HCT116 (cell line): ENCODE data around the gene ALK. TPM values are rescaled to one million over a fixed set of nuclear protein-coding genes. Genes with fewer than 3 reads are reported as not detected.

Source experiments
- ATAC-seq: fragments of 200-7000 bp; cut with Tn5 transposase; 2 replicates; pipeline ENCODE4 v1.9.1; 2020; ENCODE audit warnings: mild to moderate bottlenecking, moderate library complexity
- BruUV-seq: library from RNA; stranded (reverse); fragments of 400-500 nt; replicated peaks from 2 replicates; lab custom pipeline; 2021; lab: Mats Ljungman, UMichigan
- CTCF ChIA-PET: fragments of 300-600 bp; sonication (Branson Sonifier 250); formaldehyde crosslinking; loops from one replicate; lab custom pipeline; 2021; ENCODE audit warnings: antibody characterized with exemption; lab: Charles Lee
- POLR2A ChIA-PET: fragments of 300-600, 350-600 bp; sonication (Branson Sonifier 250); formaldehyde crosslinking; loops from one replicate; lab custom pipeline; 2021; ENCODE audit warnings: antibody characterized with exemption; lab: Charles Lee
- RAD21 ChIA-PET, 2 experiments: fragments of 300-600 bp; sonication (Branson Sonifier 250); formaldehyde crosslinking; loops; one replicate each; lab custom pipeline; 2023; ENCODE audit warnings: low total read pairs in 2 of 2; ENCODE audit not compliant: uncharacterized antibody in 2 of 2, unreplicated experiment in 2 of 2, low non-redundant PET in 1 of 2; lab: Charles Lee
- DNase-seq: peaks from one replicate; pipeline ENCODE4 v3.0.0-alpha.2; 2010; ENCODE audit warnings: low read depth, low spot score
- H2AFZ ChIP-seq: fragments of 200-600 bp; shearing (Covaris generic), sonication (generic); 2 replicates; pipeline ENCODE4 v1.6.1; 2017; ENCODE audit warnings: low read depth, mixed run types, mixed read lengths, antibody characterized with exemption, low read length; ENCODE audit not compliant: poor library complexity, severe bottlenecking
- H3K27ac ChIP-seq: 2 replicates; pipeline ENCODE4 v1.5.1; 2012; ENCODE audit warnings: low read depth, low read length
- H3K27me3 ChIP-seq: fragments of 200-600 bp; sonication (generic); 2 replicates; pipeline ENCODE4 v1.6.1; 2016; ENCODE audit warnings: mixed run types, low read length, mixed read lengths; ENCODE audit not compliant: insufficient read depth
- H3K36me3 ChIP-seq, 2 experiments: fragments of 200-500 bp in 1 of 2; fragments of 200-600 bp in 1 of 2; sonication (Bioruptor generic) in 1 of 2; sonication (generic) in 1 of 2; 2 replicates each; pipeline versions ENCODE4 v1.5.1 to v1.6.1; 2014 to 2016; ENCODE audit warnings: low read length in 2 of 2, inconsistent platforms in 1 of 2, mixed read lengths in 1 of 2, mixed run types in 1 of 2; ENCODE audit not compliant: insufficient read depth in 2 of 2, control insufficient read depth in 1 of 2
- H3K4me1 ChIP-seq, 2 experiments: fragments of 200-600 bp in 1 of 2; sonication (generic) in 1 of 2; 2 replicates each; pipeline versions ENCODE4 v1.5.1 to v1.6.1; 2012 to 2017; ENCODE audit warnings: low read length in 2 of 2, inconsistent platforms in 1 of 2, mild to moderate bottlenecking in 1 of 2, mixed read lengths in 1 of 2, mixed run types in 1 of 2, moderate library complexity in 1 of 2; ENCODE audit not compliant: insufficient read depth in 2 of 2, control insufficient read depth in 1 of 2
- H3K4me2 ChIP-seq: fragments of 200-600 bp; sonication (generic); 2 replicates; pipeline ENCODE4 v1.6.1; 2017; ENCODE audit warnings: mixed run types, low read length, mixed read lengths
- H3K4me3 ChIP-seq, 2 experiments: fragments of 200-600 bp in 1 of 2; sonication (generic) in 1 of 2; replicated peaks in 1 of 2; 2 replicates each; pipeline ENCODE4 v1.5.1; 2011 to 2016; ENCODE audit warnings: low read length in 2 of 2, control low read depth in 1 of 2, low read depth in 1 of 2, mild to moderate bottlenecking in 1 of 2, mixed read lengths in 1 of 2, mixed run types in 1 of 2
- H3K79me2 ChIP-seq: fragments of 200-600 bp; sonication (generic); 2 replicates; pipeline ENCODE4 v1.6.1; 2017; ENCODE audit warnings: mild to moderate bottlenecking, mixed run types, low read length, moderate library complexity, mixed read lengths; ENCODE audit not compliant: insufficient read depth
- H3K9ac ChIP-seq: fragments of 200-600 bp; sonication (generic); 2 replicates; pipeline ENCODE4 v1.6.1; 2016; ENCODE audit warnings: low read length, mixed read lengths
- H3K9me2 ChIP-seq: fragments of 200-600 bp; sonication (generic), shearing (Covaris generic); 2 replicates; pipeline ENCODE4 v1.6.1; 2017; ENCODE audit warnings: mixed run types, mild to moderate bottlenecking, moderate library complexity; ENCODE audit not compliant: insufficient read depth
- H3K9me3 ChIP-seq, 2 experiments: fragments of 200-500 bp in 1 of 2; fragments of 200-600 bp in 1 of 2; sonication (Bioruptor generic) in 1 of 2; sonication (generic) in 1 of 2; 2 replicates each; pipeline ENCODE4 v1.6.1; 2014 to 2017; ENCODE audit warnings: low read length in 2 of 2, mixed read lengths in 2 of 2, inconsistent platforms in 1 of 2, low read depth in 1 of 2, mild to moderate bottlenecking in 1 of 2, mixed run types in 1 of 2, moderate library complexity in 1 of 2; ENCODE audit not compliant: control insufficient read depth in 1 of 2, insufficient read depth in 1 of 2
- H4K20me1 ChIP-seq: fragments of 200-600 bp; sonication (generic), shearing (Covaris generic); 2 replicates; pipeline ENCODE4 v1.6.1; 2017; ENCODE audit warnings: mixed run types, mild to moderate bottlenecking, moderate library complexity; ENCODE audit not compliant: insufficient read depth
- CBX3 ChIP-seq: IDR thresholded peaks from 2 replicates; pipeline ENCODE4 v1.6.1; 2012; ENCODE audit warnings: low read depth
- CEBPB ChIP-seq: IDR thresholded peaks from 2 replicates; pipeline ENCODE4 v1.6.1; 2012; ENCODE audit warnings: low read depth
- EGR1 ChIP-seq: IDR thresholded peaks from 2 replicates; pipeline ENCODE4 v1.6.1; 2012; ENCODE audit warnings: low read depth
- ELF1 ChIP-seq: IDR thresholded peaks from 2 replicates; pipeline ENCODE4 v1.6.1; 2012; ENCODE audit warnings: low read depth, borderline replicate concordance
- EZH2 ChIP-seq: fragments of 200-600 bp; sonication (generic); IDR thresholded peaks from 2 replicates; pipeline ENCODE4 v1.6.1; 2017; ENCODE audit warnings: antibody characterized with exemption, mixed run types
- EZH2phosphoT487 ChIP-seq: fragments of 200-600 bp; IDR thresholded peaks from 2 replicates; pipeline ENCODE4 v1.6.1; 2018; ENCODE audit warnings: antibody characterized with exemption, borderline replicate concordance
- FOSL1 ChIP-seq: IDR thresholded peaks from 2 replicates; pipeline ENCODE4 v1.6.1; 2012; ENCODE audit warnings: low read depth
- JUND ChIP-seq: IDR thresholded peaks from 2 replicates; pipeline ENCODE4 v1.6.1; 2012
- POLR2A ChIP-seq: IDR thresholded peaks from 2 replicates; pipeline ENCODE4 v1.7.0; 2011; ENCODE audit warnings: borderline replicate concordance; ENCODE audit not compliant: insufficient read depth, insufficient read length; ENCODE audit errors: extremely low read depth
- RAD21 ChIP-seq: IDR thresholded peaks from 2 replicates; pipeline ENCODE4 v1.6.1; 2012; ENCODE audit warnings: low read depth, mild to moderate bottlenecking
- SIN3A ChIP-seq: IDR thresholded peaks from 2 replicates; pipeline ENCODE4 v1.6.1; 2012; ENCODE audit warnings: low read depth
- SP1 ChIP-seq: IDR thresholded peaks from 2 replicates; pipeline ENCODE4 v1.6.1; 2012; ENCODE audit warnings: low read depth
- SRF ChIP-seq: IDR thresholded peaks from 2 replicates; pipeline ENCODE4 v1.6.1; 2012; ENCODE audit warnings: low read depth
- TCF7L2 ChIP-seq: IDR thresholded peaks from 2 replicates; pipeline ENCODE4 v1.7.0; 2011; ENCODE audit warnings: borderline replicate concordance, inconsistent platforms; ENCODE audit not compliant: insufficient read depth, insufficient read length; ENCODE audit errors: extremely low read depth
- YY1 ChIP-seq: IDR thresholded peaks from 2 replicates; pipeline ENCODE4 v1.6.1; 2011; ENCODE audit warnings: low read length, low read depth, moderate library complexity, mild to moderate bottlenecking; ENCODE audit not compliant: insufficient replicate concordance; ENCODE audit errors: extremely low read depth
- ZFX ChIP-seq: fragments of 450-650 bp; IDR thresholded peaks from 2 replicates; pipeline ENCODE4 v1.6.1; 2017
- intact Hi-C: fragments of 100-400 bp; cut with micrococcal nuclease; formaldehyde crosslinking; loops from 2 replicates; pipeline ENCODE4 v1.10.0; 2022
- total RNA-seq: library from RNA; stranded (reverse); gene quantifications from one replicate; pipeline ENCODE4 v1.2.1, GENCODE V29; 2021; ENCODE audit not compliant: unreplicated experiment
- TF ChIP-seq, protein P1 (sequence below): IDR thresholded peaks from 2 replicates; pipeline ENCODE4 v1.6.1; 2012
- TF ChIP-seq, protein P2 (sequence below): IDR thresholded peaks from 2 replicates; pipeline ENCODE4 v1.6.1; 2012

Gene ALK
- total RNA-seq, 1 experiment from 2014 or later: not detected

DNA sequence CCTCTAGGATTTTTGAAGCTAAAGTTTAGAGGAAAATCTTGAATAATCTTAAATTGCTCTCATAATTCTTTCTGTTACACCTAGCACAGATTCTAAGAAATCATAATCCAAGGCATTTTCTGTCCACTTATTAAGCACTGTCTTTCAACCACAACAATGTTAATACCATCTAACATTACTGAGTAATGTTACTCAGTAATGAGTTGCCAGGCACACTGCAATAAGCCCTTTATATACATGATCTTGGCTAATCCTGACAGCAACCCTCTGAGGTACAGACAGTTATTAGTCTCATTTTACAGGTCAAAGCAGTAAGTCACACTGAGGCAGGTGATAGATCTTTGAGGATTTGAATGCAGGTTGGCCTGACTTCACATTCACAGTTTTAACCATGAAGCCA lies 291.9 kb downstream of the ALK start:
- Histone ChIP-seq H2AFZ (no peak overlapping the region), H3K4me1 (no peaks in the 10 kb centered on the region), H4K20me1 (no peaks in the 10 kb centered on the region), H3K9me2 (no peaks in the 10 kb centered on the region), H3K27ac (no peak overlapping the region), H3K27me3 (peaks cover 69% of the 10 kb centered on the region), H3K9ac (no peak overlapping the region), H3K4me2 (no peak overlapping the region), H3K36me3 (no peaks in the 10 kb centered on the region), H3K9me3 (no peaks in the 10 kb centered on the region), H3K79me2 (no peaks in the 10 kb centered on the region), H3K4me3 (no peak overlapping the region)
- BruUV-seq: no TSS peak
- CTCF ChIA-PET: no interaction called here
- no peak for ATAC-seq
- RAD21 ChIA-PET: no interaction called here
- POLR2A ChIA-PET: no interaction called here
- no peak for DNase-seq
- TF ChIP-seq EZH2 (no peak), EZH2phosphoT487 (no peak), TCF7L2 (no peak), CBX3 (no peak), EGR1 (no peak), RAD21 (no peak), ELF1 (no peak), YY1 (no peak), SRF (no peak), SP1 (no peak), JUND (no peak), CEBPB (no peak), SIN3A (no peak), FOSL1 (no peak), POLR2A (no peak), ZFX (no peak)
- TF ChIP-seq, protein P1, sequence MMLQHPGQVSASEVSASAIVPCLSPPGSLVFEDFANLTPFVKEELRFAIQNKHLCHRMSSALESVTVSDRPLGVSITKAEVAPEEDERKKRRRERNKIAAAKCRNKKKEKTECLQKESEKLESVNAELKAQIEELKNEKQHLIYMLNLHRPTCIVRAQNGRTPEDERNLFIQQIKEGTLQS: no peak
- TF ChIP-seq, protein P2, sequence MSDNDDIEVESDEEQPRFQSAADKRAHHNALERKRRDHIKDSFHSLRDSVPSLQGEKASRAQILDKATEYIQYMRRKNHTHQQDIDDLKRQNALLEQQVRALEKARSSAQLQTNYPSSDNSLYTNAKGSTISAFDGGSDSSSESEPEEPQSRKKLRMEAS: no peak
- intact Hi-C loops: no loop called here
